Vagina (tissue), 2 donors: Measurements from ENCODE around the gene C1orf116.

ENCODE experiments used
- CTCF ChIP-seq, 3 experiments: fragments of 450-650 bp in 2 of 3; fragments of 200-600 bp in 1 of 3; sonication (generic) in 1 of 3; IDR thresholded peaks; one replicate each; pipeline ENCODE4 v1.5.1; 2017 to 2019; ENCODE audit warnings: antibody characterized with exemption in 3 of 3, mild to moderate bottlenecking in 2 of 3, moderate library complexity in 2 of 3
- POLR2A ChIP-seq, 2 donors: fragments of 450-650 bp; IDR thresholded peaks; one replicate each; pipeline ENCODE4 v1.6.1; 2017; ENCODE audit warnings: antibody characterized with exemption in 2 of 2, mild to moderate bottlenecking in 2 of 2, moderate library complexity in 2 of 2

GRCh38 chr1:207010726-207011125 is 21.8 kb downstream of the C1orf116 start:
- TF ChIP-seq CTCF (IDR thresholded peaks at IDR 0.05) (no peak), POLR2A (IDR thresholded peaks at IDR 0.05) (no peak)
